NOMO-1 treated with dmso at 0.1 percent for 144 hours (cell line): ENCODE measurements around the gene ARHGEF1.

Source experiments
- DNase-seq: peaks from one replicate; lab custom pipeline; 2025; ENCODE audit not compliant: unreplicated experiment; lab: John Stamatoyannopoulos, UW

Gene ARHGEF1

DNA sequence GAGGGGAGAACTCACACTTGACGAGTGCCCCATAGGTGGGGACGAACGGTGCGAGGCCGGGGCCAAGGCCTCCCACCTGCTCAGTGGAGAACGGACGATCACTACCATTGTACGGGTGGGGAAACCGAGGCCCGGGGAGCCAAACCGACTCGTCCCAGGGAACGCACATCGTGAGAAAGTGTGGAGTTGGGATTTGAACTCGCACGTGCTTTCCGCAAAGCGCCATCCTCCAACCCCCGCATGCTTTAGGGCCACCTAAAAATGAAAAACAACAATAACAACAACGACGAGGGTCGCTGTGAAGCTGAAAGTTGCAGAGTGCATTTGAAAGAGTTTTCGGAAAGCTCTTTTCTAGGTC lies 458 bp downstream of the ARHGEF1 start:
- no peak for DNase-seq

DNA sequence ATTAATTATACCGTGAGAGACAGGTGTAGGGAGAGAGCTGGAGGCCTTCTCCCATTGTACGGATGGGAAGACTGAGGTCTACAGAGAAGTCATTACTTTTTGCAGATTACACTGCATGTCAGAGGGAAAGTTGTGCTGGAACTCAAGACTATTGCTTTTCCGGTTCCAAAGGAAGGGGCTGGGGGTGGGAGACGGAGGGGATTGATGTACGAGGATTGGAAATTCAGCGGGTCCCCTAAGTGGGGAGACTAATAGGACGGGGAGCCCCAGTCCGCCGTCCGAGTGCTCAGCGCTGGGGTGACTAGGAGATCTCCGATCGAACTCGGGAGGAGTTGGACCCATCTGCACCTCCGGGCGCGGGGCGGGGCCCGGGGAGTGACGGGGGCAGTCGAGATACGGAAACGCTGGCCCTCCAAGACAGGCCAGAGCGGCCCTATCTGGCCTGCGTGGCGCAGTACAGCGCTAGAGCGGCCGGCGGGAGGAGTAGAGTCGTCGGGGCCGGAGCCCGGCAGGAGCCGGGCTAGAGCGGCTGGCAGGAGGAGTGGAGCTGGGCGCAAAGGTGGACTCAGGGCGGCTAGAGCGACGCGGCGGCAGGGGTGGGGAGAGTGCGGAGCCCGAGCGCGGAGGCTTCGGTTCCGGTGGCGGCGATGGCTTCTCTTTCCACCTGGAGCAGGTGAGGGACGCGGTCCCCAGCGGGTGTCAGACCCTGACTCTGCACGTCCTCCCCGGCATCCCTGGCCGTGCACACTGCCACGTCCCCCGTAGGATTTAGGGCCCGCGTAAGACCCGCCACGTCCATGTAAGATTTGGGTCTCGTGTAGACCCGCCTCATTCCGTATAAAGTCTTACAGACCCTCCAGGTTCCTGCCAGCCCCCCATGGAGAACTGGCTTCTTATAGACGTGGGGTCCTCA lies 1.1 kb downstream of the ARHGEF1 start:
- DNase-seq, result peak; percentile 98

DNA sequence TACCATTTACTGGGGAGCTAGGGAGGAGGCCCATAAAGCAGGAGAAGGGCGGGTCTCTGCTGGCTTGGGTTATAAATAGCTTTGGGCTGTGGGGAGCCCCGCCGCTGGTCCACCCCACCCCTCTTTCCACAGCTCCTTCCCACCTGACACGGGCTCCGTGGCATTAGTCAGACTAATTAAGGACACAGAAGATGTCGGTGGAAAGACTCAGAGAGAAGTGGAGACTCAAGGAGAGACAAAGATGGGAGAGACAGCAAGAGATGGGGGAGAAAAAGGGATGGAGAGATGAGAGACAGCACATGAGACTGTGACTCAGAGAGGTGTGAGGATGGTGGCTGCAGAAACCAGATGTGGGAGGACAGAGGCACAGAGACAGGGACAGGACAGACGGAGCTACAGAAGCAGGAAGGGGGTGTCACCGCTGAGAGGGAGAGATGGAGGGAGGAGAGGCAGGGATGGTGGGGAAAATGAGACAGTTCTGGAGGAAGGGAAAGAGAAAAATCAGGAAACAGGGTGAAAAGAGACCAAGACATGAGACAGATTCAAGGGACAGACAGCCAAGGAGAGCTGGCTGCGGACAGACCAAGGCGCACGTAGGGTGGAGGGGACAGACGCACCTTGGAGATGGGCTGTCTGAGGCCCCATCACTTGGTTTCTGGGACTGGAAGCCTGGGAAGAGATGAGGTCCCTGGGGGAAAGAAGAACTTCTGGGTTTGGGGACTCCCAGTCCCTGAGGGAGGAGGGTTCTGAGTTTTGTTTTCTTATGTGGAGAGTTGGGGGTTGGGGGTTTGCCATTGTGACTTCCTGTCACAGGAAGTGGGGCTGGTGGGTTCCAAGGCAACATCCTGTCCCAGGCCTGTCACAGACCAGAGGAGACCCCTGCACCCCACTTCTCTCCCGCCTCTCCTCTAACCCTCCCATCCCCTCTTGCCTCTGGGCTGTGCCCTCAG lies 4.1 kb downstream of the ARHGEF1 start:
- no peak for DNase-seq

DNA sequence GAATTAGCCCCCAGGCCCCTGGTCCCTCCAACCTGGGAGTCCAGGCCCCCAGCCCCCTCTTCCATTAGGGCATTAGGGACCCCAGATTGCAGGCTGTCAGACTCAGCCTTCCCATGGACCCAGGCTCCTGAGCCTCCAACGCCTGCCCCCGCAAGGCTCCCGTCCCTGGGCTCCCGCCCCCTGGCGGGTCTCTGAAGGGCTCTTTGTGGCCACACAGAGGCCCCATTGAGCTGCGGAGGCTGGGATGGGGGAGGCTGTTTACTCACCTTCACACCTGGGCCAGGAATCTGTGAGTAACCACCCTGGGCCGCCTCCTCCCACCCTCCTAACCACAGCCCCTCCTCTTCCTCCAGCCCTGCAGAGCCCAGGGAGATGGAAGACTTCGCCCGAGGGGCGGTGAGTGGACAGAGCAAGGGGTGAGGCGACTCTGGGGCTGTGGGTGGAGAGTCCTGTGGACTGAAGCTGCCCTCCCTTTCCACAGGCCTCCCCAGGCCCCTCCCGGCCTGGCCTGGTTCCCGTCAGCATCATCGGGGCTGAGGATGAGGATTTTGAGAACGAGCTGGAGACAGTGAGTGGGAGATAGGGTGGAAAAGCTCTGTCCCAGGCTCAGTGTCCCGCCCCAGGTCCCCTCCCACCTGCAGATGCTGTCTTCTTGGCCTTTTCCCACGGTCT lies 4.9 kb downstream of the ARHGEF1 start:
- no peak for DNase-seq

DNA sequence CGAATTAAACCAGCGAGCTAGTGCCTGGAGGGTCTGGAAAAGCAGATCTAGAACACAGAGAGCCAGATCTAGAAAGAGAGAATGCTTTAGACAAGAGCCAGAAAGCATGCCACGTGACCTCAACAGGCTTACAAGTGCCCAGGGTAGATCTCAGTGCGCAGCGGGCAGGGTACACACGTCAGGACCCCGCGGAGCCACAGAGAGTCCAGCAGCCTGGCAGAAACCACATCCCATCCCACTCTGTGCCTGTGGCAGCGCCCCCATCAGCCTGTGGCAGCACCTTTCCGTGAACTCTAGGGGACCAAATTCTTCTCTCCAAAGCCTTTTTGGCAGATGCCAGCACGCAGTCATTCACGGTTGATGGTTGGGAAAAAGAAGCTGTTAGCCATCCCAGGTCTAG lies 5.9 kb downstream of the ARHGEF1 start:
- DNase-seq, result no peak

DNA sequence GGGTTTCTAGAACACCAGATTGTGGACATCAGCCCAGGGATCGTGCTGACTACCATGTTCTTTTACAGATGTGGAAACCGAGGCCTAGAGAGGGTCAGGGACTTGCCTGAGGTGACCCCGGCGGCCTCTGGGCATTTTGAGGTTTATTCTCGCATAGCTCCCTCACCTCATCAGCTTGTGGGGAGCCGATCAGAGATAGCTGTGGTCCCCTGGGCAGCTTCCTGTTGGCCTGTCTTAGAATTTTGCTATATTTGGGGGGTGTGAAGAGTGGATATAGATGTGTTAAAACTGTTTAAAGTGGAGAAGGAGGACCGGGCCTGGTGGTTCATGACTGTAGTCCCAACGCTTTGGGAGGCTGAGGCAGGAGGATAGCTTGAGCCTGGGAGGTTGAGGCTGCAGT lies 6.9 kb downstream of the ARHGEF1 start:
- no peak for DNase-seq

DNA sequence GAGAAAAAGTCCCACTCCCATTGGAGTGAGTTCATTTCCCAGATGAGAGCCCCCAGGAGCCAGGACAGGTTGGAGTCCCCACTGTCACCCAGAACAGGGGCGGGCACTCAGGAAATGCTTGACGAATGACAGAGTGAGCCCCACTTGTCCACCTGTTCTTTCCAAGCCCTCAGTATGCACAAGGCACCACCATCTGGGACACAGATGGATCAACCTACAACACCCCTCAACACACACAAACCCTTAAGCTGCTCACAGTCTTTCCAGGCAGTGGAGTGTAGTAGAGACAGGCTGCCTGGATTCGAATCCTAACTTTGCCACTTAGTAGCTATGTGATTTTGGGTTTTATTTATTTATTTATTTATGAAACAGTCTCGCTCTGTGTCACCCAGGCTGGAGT lies 8.0 kb downstream of the ARHGEF1 start:
- DNase-seq, result no peak

DNA sequence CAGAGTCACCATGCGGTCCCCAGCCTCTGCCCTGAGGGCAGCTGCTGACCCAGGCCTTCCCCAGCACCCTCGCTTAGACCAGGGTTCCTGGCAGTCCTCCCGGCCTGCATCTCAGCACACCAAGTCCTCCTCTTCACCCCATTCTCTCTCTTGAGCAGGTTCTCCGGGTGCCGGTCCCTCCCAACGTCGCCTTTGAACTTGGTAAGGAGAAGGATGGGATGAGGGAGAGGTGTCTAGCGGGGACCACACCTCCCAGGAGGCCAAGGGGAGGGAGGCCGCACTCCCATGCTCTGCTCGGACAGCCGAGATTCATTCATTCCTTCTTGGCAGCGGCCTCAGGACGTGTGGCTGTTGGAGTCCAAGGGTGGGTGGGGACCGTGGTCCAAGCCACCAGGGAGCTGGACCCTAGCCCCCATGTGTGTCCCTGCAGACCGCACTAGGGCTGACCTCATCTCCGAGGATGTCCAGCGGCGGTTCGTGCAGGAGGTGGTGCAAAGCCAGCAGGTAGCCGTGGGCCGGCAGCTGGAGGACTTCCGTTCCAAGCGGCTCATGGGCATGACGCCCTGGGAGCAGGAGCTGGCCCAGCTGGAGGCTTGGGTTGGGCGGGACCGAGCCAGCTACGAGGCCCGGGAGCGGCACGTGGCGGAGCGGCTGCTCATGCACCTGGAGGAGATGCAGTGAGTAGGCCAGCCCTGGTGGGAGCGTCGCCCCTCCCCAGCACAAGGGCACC lies 9.4 kb downstream of the ARHGEF1 start:
- DNase-seq, result no peak

DNA sequence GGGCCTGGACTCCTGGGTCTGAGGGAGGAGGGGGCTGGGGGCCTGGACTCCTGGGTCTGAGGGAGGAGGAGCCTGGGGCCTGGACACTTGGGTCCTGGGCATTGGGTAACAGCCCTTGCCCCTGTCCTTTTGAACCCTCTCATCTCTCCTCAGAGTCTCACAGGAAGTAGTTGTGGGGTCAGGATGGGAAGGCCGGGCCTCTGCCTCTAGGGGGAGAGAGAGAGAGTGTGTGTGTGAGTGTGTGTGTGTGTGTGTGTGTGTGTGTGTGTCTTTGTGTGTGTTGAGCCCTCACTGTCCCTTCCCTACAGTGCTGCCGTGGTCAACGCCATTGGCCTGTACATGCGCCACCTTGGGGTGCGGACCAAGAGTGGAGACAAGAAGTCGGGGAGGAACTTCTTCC lies 10.9 kb downstream of the ARHGEF1 start:
- DNase-seq, result no peak

DNA sequence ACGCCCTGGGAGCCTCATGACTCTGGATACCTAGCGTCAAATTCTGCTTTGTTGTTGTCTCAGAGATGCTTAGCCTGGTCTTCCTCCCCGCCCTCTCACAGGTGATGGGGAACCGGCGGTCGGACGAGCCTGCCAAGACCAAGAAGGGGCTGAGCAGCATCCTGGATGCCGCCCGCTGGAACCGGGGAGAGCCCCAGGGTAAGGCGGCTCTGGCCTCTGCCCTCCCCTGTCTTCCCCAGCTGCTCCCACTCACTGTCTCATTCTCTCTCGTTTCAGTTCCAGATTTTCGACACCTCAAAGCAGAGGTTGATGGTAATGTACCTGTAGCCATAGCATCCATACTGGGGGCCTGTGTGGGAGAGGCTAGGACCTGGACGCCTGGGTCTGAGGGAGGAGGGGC lies 11.4 kb downstream of the ARHGEF1 start:
- DNase-seq, result no peak

DNA sequence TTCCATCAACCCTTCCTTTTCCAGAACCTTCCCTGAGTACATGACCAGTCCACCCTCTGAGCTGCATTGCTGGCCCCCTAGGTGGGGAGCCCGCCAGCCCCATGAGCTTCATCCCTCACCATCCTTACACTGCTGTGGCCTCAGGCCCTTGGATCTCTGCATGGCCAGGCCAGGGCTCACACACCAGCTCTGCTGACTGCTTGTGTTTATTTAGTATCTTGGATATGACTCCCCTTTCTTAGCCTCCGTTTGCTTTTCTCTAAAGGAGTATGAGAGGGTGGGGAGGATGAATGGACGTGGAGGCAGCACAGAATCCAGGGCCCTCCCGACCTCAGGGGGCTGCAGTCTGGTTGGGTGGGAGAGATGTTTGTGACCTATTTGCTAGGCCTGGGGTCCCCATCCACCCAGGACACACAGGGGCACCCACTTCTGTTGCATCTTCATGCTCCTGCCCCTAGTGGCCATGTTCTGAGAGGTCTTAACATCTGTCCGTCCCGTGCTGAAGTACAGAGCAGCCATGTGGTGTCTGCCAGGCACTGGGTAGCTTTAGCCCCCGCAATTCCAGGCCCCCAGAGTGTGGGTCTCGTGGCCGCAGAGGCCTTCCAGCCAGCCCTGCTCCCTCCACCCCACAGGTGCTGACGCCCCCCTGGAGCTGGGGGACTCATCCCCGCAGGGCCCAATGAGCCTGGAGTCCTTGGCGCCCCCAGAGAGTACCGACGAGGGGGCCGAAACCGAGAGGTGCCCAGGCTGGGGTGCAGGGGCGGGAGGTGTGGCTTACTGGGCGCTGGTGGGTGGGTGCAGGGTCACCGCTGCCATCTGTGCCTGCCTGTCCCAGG lies 13.0 kb downstream of the ARHGEF1 start:
- DNase-seq, result no peak

DNA sequence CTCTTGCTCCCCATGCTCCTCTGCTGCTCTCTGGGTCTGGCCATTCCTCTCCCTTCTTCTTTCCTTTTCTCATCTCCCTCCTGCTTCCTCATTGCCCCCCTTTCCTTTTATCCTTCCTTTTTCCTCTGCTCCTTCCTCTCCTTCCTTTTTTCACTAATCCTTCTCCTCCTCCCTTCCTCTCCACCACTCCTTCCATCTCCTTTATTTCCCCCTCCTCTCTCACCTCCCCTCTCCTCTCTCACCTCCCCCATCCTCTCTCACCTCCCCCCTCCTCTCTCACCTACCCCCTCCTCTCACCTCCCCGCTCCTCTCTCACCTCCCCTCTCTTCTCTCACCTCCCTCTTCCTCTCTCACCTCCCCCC lies 13.6 kb downstream of the ARHGEF1 start:
- no peak for DNase-seq

DNA sequence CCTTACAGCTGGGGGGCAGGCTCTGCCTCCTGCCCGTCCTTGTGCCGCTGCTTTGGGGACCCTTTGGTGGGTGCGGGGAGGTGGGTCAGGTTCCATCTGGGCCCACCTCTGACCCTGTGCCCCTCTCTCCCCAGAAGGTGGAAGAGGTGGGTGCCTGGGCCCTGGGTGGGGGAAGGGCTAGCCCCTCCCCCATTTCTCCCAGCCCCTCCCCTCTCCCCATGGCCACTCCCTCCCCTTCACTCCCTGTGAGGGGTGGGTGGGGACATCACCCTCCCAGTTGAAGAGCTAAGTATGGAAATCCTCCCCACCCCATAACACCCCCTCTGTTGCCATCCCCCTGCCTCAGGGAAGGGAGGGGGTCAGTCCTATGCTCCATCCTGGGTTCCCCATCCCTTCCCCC lies 14.2 kb downstream of the ARHGEF1 start:
- no peak for DNase-seq

DNA sequence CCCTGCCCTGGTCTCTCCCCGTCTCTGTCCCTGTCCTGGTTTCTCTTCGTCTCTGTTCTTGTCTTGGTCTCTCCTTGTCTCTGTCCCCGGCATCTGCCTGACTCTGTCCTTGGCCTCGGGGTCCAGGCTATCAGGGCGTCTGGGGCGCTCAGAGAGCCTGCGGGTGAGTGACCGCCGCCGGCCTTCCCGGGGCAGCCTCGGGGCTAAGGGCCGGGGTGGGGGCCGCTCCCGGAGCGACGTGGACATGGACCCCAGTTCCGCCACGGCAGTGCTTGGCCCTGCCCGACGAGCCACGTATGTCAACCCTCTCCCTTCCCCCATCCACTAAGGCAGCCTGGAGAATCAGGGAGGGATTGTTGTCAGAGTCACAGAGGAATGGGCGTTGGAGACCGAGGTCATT lies 14.8 kb downstream of the ARHGEF1 start:
- no peak for DNase-seq

DNA sequence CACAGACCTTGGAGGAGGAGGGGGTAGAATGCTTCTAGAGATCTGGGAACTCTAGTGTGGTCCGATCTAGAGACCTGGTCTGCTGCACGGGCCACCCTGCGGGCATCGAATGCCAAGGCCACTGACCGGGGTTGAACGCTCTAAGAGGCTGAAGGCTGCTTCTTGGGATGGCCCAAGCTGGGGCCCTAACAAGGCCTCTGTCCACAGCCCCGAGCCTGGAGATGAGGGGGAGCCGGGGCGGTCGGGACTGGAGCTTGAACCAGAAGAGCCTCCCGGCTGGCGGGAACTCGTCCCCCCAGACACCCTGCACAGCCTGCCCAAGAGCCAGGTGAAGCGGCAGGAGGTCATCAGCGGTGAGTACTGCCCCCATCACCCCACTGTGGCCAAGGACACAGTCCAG lies 15.3 kb downstream of the ARHGEF1 start:
- DNase-seq, result no peak

DNA sequence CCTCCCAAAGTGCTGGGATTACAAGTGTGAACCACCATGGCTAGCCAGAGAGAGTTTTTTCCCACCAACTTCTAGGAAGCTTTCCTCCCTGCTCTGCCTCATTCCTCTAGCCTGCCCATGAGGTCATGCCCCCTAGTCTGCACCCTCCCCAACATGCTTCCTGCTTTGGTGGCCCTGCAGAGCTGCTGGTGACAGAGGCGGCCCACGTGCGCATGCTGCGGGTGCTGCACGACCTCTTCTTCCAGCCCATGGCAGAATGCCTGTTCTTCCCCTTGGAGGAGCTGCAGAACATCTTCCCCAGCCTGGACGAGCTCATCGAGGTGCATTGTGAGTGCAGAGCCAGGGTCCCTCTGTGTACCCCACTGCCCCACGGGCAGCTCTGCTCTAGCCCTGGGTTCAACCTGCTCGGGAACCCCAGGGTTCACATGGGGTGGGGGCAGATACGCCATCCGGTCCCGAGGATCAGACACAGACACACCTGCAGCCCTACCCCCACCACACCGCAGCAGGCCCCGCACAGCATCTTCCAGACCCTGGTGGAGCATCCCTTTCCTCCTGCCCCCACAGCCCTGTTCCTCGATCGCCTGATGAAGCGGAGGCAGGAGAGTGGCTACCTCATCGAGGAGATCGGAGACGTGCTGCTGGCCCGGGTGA lies 18.9 kb downstream of the ARHGEF1 start:
- no peak for DNase-seq

DNA sequence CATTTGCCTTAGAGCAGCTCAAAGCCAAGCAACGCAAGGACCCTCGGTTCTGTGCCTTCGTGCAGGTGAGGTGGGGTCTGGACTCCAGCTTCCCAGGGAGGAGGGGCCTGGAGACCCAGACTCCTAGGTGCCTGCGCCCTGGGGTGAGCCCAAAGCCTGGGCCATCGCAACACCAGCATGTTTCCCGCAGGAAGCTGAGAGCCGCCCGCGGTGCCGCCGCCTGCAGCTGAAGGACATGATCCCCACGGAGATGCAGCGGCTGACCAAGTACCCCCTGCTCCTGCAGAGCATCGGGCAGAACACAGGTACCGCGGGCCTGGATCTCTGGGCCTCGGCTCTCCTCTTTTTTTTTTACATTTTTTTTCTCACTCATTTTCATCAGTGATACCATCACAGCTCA lies 19.6 kb downstream of the ARHGEF1 start:
- no peak for DNase-seq

DNA sequence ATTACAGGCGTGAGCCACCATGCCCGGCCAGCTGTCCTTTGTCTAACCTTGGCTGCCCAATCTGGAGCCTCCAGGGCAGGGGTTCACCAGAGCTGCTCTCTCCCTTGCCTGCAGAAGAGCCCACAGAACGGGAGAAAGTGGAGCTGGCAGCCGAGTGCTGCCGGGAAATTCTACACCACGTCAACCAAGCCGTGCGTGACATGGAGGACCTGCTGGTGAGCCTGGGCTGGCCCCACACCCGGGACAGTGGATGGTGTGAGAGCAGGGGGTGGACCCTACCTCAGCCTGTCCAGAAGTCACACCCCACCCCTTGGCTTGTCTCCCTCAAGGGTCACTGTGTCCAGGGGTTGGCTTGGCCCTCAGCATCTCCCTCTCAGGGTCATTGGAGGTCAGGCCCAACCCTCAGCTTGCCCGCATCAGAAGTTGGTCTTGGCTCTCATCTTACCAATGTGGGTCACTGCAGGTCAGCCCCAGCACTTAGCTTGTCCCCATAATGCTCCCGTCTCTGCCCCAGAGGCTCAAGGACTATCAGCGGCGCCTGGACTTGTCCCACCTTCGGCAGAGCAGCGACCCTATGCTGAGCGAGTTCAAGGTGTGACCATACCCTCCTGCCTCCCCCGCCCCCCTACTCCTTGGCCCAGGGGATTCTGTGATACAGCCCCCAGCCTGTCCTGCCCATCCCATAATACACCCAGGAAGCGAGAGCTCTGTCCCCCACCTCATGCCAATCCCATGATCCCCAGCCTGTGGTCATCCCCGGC lies 20.4 kb downstream of the ARHGEF1 start:
- DNase-seq, result no peak
